Measurements from ENCODE around the gene FBXO11. TPM values are rescaled to one million over a fixed set of nuclear protein-coding genes. Genes with fewer than 3 reads are reported as not detected.
"Not testable (repeated sequence)": the region's sequence is repeated elsewhere in the genome, so short reads cannot be mapped to it uniquely, and the experiment has no call there.

Gene FBXO11
- total RNA-seq, 1 donor from 2014 or later = 50.1 TPM

DNA sequence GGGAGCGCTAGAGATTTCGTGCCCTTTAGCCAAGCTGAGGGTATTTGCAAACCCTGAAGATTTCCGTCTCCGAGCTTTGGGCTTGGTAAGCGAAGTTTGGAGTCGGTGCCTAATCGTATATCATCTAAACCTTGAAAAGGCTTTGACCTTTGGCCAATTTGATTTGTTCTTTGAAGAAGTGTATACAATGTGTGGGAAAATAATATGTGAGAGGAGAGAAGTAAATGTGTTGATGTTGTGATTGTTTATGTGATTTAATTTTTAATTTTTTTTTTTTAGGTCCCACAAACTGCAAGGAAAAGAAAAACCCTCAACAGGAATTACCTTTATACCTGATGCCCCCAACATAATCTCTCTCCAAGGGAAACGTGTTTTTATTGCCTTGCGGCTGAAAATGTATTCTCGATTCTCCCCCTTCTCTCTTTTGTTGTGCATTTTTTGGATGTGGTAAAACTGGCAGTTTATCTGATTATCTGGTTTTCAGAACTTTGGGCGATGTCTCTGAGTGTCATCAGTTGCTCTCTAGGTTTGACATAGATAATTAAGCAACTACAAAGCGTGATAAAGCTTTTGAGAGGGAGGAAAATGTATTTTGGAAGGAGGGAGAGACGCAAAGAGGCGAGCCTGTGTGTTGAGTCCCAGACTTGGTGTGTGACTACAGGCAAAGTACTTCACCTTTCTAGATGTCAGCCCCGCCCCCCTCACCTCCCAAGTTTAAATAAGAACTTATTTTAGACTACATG is 912 bp upstream of the FBXO11 start:
- peak overlapping the region; percentile 91 for H3K4me3 Mint-ChIP-seq
- peak; percentile 78 for DNase-seq

DNA sequence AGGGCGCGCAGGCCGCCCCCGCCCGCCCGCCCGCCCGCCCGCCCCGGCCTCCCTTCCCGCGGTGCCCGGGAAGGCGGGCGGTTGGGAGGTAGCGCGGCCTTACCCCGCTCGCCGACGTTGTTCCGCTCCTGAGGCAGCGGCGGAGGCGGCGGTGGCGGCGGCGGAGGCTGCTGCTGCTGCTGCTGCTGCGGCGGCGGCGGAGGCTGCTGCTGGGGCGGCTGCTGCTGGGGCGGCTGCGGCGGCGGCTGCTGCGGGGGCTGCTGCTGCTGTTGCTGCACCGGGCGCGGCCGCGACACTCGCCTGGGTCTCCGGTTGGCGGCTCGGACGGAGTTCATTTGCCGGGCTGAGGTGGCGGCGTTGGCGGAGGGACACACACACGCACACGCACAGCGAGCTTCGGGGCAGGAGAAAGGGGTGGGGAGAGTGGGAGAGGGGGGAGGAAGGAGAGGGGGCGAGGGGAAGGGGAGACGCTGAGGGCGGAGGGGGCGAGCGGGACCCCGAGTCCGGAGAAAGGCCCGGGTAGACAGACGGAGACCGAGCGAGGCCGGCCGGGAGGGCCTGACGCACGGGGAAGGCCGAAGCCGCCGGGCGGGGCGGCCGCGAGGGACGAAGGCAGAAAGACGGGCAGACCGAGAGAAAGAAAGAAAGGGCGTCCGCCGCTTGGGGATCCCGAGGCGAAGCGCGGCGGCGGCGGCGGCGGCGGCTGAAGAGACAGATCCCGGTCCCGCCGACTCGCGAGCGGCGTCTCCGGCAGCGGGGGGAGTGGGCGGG is 727 bp downstream of the FBXO11 start:
- H3K9me3 Mint-ChIP-seq = no peaks in the 10 kb centered on the region
- intact Hi-C loops (cut with micrococcal nuclease) = loop anchor here (1.0 to 5.0 kb wide), 5 partner anchors 33 to 515 kb away; partner anchors contain the start of genes MSH2 and MSH6
- peaks cover 36% of the 10 kb centered on the region for H3K4me1 Mint-ChIP-seq
- peak; percentile 89 for DNase-seq
- no peaks in the 10 kb centered on the region for H3K27me3 Mint-ChIP-seq
- H3K36me3 Mint-ChIP-seq (ENCODE audit: low read depth) = peaks cover 7% of the 10 kb centered on the region
- peak overlapping the region; percentile 91 for H3K4me3 Mint-ChIP-seq
- H3K27ac Mint-ChIP-seq = peak overlapping the region; percentile 97

More for the DNA sequence above, 912 bp upstream of the FBXO11 start:
- peaks cover 2% of the 10 kb centered on the region for H3K9me3 Mint-ChIP-seq
- peaks cover 2% of the 10 kb centered on the region for H3K27me3 Mint-ChIP-seq
- peak overlapping the region; percentile 97 for H3K27ac Mint-ChIP-seq
- peaks cover 30% of the 10 kb centered on the region for H3K4me1 Mint-ChIP-seq
- intact Hi-C loops (cut with micrococcal nuclease) = loop anchor here (1.0 to 5.0 kb wide), 5 partner anchors 35 to 514 kb away; partner anchors contain the start of gene MSH2
- H3K36me3 Mint-ChIP-seq (ENCODE audit: low read depth) = peaks cover 5% of the 10 kb centered on the region

DNA sequence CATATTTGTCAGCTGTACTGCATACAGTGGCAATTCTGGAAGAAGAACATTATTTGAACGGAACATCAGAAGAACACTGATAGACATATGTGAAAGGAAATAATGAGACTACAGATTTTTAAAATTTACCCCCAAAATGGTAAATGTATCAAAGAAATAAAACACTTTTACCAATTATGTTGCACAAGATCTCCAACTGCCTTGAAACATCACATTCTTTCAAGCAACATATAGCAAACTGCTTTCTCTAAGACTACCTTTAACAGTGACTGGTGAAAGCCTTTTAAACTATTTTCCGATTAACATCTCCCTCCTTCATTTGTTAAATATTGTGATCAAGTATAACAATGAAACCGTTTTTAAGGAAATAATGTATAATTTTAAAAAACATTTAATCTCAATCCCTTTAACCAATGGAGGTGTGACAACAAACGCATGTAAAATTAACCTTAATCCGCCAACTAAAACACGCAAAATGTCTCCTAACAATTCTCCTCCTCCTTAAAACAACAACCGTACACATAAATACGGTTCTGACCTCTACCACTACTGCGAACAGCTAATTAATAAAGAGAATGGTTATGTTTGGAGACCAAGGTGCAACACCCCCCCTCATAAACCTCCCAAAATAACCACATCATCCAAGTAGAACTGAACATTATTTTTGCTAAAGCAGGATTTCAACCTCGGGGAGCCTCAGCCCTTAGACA is 2.4 kb downstream of the FBXO11 start:
- Mint-ChIP-seq H3K4me1 (peaks cover 45% of the 10 kb centered on the region), H3K27ac (peak overlapping the region; percentile 99), H3K27me3 (no peaks in the 10 kb centered on the region), H3K4me3 (peak overlapping the region; percentile 98), H3K36me3 (ENCODE audit: low read depth) (peaks cover 7% of the 10 kb centered on the region), H3K9me3 (no peaks in the 10 kb centered on the region)
- intact Hi-C loops (cut with micrococcal nuclease) = no loop called here
- no peak for DNase-seq

DNA sequence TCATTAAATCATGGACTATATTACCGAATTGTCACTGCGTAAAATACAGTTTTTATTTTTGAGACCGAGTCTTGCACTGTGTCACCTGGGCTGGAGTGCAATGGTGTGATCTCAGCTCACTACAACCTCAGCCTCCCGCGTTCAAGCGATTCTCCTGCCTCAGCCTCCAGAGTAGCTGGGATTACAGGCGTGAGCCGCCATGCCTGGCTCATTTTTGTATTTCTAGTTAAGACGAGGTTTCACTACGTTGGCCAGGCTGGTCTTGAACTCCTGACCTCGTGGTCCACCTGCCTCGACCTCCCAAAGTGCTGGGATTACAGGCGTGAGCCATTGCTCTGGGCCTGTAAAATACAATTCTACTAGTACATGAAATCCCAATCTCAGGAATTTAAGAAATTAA is 4.4 kb downstream of the FBXO11 start:
- not testable (repeated sequence) for H3K9me3 Mint-ChIP-seq, H3K27ac Mint-ChIP-seq, H3K4me3 Mint-ChIP-seq

DNA sequence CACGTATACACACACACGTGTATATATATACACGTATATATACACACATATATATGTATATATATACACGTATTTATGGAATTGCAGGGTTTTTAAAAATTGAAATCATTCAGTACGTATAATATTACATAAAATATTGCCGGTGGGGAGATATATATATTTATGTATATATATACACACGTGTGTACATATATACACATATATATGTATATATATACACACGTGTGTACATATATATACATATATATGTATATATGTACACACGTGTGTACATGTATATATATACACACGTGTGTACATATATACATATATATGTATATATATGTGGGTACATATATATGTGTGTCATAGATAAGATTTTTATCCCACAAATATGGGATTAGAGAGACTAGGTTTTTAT is 5.4 kb downstream of the FBXO11 start:
- Mint-ChIP-seq H3K27me3 (no peaks in the 10 kb centered on the region), H3K9me3 (no peaks in the 10 kb centered on the region), H3K27ac (no peak overlapping the region), H3K4me3 (no peak overlapping the region), H3K4me1 (peaks cover 58% of the 10 kb centered on the region), H3K36me3 (ENCODE audit: low read depth) (peaks cover 20% of the 10 kb centered on the region)
- DNase-seq = no peak
- intact Hi-C loops (cut with micrococcal nuclease) = no loop called here

More for the DNA sequence above, 4.4 kb downstream of the FBXO11 start:
- H3K27me3 Mint-ChIP-seq; intact Hi-C loops (cut with micrococcal nuclease); DNase-seq: not testable (repeated sequence)
- peaks cover 17% of the 10 kb centered on the region for H3K36me3 Mint-ChIP-seq (ENCODE audit: low read depth)
- H3K4me1 Mint-ChIP-seq = peaks cover 53% of the 10 kb centered on the region

DNA sequence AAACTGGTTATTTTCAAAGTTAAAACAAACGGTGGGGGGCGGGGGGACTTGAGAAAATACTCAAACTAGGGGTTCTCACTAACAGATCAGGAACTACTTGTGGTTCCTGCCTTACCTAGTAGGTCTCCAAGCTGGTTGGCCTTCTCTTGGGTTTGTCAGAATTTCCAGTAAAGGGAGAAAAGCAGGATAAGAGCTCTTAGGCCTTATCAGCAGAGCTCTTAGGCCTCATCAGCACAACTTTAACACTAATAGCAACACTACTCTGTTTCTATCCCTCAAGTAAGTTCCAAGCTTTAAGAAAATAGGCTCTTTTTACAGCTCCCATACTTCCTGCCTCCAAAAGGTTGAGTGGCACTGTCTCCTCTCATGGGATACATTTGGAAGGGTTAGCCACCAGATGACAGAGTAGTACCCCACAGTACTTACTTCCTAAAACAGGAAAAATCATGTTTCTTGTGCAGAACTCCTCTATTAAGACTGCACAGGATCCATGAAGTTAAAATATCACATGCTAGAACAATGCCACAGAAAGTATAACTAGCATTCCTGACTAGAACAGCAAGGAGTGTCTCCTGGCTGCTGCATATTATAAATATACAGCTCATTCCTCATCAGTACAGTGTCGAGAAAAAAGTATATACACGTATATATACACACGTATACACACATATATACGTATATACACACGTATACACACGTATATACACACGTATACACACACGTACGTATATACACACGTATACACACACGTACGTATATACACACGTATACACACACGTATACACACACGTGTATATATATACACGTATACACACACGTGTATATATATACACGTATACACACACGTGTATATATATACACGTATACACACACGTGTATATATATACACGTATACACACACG is 6.1 kb downstream of the FBXO11 start:
- H3K4me3 Mint-ChIP-seq = no peak overlapping the region
- intact Hi-C loops (cut with micrococcal nuclease) = no loop called here
- H3K4me1 Mint-ChIP-seq = peaks cover 59% of the 10 kb centered on the region
- H3K27ac Mint-ChIP-seq = peak overlapping the region; percentile 48
- no peaks in the 10 kb centered on the region for H3K27me3 Mint-ChIP-seq
- H3K9me3 Mint-ChIP-seq = no peaks in the 10 kb centered on the region
- H3K36me3 Mint-ChIP-seq (ENCODE audit: low read depth) = peaks cover 21% of the 10 kb centered on the region
- DNase-seq = no peak

DNA sequence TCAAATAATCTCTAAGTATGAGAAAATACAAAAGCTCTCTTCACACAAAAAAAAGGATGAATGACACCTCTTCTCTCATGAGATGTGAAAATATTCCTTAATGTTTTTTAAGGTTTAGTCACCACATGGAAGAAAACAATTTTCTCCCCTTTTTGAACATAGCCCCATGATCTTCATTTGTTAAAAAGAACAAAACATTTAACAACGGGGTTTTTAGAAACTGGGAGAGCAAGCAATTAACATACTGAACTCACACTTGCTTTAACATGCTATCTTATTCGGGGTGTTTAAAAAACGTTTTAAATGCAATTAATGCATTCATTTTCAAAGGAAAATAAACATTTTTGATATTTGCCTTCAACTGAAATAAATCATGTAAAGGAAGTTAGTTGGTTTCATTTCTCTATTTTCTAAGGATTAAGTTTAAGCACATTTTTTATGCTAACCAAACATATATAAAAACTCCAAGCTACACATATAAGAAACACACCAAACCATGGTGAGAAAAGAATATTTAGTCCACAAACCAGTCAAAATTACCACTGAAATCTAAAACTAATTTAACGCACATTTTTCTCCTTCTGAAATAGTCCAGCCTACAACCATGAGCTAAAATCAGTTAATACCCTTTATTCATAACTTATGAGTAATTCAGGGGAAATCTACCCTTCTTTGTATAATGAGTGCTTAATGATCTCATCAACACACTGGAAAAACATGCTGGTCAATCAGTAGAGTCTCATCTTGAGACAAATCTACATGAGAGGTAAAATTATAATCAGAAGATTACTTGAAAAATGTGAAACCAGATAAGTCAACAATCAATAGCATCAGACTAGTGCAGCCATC is 8.2 kb downstream of the FBXO11 start:
- peaks cover 21% of the 10 kb centered on the region for H3K36me3 Mint-ChIP-seq (ENCODE audit: low read depth)
- intact Hi-C loops (cut with micrococcal nuclease) = no loop called here
- no peaks in the 10 kb centered on the region for H3K9me3 Mint-ChIP-seq
- no peaks in the 10 kb centered on the region for H3K27me3 Mint-ChIP-seq
- DNase-seq = no peak
- peak overlapping the region; percentile 75 for H3K27ac Mint-ChIP-seq
- peaks cover 58% of the 10 kb centered on the region for H3K4me1 Mint-ChIP-seq
- peak overlapping the region; percentile 32 for H3K4me3 Mint-ChIP-seq

DNA sequence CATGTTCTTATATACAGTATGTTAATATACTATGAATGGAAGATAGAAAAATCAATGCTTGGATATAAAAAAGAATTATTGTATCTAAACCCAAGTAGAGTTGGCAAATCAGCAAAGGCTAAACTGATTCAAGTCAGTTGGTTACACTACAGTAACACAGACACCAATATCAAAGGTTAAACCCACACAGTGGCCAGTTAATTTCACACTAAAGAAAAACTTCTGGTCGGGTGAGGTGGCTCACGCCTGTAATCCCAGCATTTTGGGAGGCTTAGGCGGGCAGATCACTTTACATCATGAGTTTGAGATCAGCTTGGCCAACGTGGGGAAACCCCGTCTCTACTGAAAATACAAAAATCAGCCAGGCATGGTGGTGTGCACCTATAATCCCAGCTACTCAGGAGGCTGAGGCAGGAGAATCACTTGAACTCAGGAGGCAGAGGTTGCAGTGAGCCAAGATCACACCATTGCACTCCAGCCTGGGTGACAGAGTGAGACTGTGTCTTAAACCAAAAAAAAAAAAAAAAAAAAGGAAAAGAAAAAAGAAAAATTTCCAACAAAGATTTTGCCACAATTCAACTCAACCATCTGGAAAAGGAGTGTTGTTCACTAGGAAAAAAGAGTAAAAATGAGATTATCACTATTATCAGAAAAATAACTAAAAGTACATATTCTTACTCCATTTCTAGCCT is 9.0 kb downstream of the FBXO11 start:
- H3K27ac Mint-ChIP-seq = peak overlapping the region; percentile 48
- H3K9me3 Mint-ChIP-seq; DNase-seq; H3K27me3 Mint-ChIP-seq; intact Hi-C loops (cut with micrococcal nuclease): not testable (repeated sequence)
- peaks cover 22% of the 10 kb centered on the region for H3K36me3 Mint-ChIP-seq (ENCODE audit: low read depth)
- peak overlapping the region; percentile 17 for H3K4me3 Mint-ChIP-seq
- peaks cover 52% of the 10 kb centered on the region for H3K4me1 Mint-ChIP-seq

DNA sequence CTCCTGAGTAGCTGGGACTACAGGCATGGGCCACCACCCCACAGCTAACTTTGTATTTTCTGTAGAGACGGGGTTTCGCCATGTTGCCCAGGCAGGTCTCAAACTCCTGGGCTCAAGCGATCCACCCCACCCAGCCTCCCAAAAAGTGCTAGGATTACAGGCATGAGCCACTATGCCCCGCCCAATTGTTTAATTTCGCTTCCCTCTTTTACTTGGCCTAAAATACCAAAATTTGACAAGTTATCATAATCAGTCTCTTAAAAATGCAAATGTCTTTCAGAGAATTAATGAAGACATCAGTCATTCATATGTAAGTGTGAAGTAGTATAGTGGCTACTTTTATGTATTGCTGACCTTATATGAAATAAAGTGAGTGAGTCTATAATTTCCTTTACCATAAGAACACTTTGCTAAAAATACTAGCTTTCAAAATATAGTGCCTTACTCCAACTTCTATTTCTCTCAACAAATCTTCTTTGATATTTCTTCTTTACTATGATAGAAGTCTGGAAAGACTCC is 9.8 kb downstream of the FBXO11 start:
- intact Hi-C loops (cut with micrococcal nuclease) = no loop called here
- DNase-seq = no peak
- Mint-ChIP-seq H3K4me1 (peaks cover 54% of the 10 kb centered on the region), H3K9me3 (no peaks in the 10 kb centered on the region), H3K27ac (no peak overlapping the region), H3K4me3 (no peak overlapping the region), H3K27me3 (no peaks in the 10 kb centered on the region), H3K36me3 (ENCODE audit: low read depth) (peaks cover 27% of the 10 kb centered on the region)

DNA sequence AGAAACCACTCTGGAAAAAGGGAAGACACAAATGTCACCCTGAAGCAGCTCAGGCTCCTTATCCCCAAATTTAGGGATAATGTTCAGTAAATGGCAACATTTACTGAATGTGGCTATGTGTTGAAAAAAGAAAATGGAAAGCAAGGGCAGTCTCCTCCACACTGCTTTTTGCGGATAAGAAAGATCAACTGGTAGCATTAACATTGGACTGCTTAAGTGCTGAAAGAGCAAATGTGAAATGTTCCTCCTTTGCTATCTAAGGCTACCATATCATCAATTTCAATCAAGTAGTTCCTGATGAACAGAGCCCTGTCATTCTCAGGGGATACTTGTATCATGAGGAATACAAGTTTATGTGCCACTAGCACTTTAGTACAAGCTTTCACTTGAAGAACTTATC is 12.5 kb downstream of the FBXO11 start:
- Mint-ChIP-seq H3K9me3 (no peaks in the 10 kb centered on the region), H3K36me3 (ENCODE audit: low read depth) (peaks cover 37% of the 10 kb centered on the region), H3K4me1 (peaks cover 57% of the 10 kb centered on the region), H3K27me3 (no peaks in the 10 kb centered on the region), H3K27ac (no peak overlapping the region), H3K4me3 (no peak overlapping the region)
- DNase-seq = no peak
- intact Hi-C loops (cut with micrococcal nuclease) = no loop called here

DNA sequence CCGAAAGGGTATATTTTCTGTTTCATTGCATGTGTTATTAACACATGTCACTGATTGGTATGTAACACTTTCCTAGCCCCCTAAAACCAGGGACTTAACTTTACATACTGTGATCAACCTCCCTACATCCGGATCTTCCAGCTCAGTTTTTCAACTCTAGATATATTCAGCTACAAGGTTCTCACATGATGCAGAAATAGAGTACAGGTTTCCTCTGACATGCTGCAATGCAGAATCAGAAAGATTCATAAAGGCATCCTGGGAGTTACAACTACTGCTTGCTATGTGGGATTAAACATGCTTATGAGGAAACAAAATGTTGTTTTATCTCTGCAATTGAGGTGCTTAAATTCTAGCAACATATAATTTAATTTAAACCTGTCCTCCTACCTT is 14.0 kb downstream of the FBXO11 start:
- Mint-ChIP-seq H3K4me1 (peaks cover 51% of the 10 kb centered on the region), H3K4me3 (no peak overlapping the region), H3K9me3 (no peaks in the 10 kb centered on the region), H3K27me3 (no peaks in the 10 kb centered on the region), H3K36me3 (ENCODE audit: low read depth) (peaks cover 33% of the 10 kb centered on the region), H3K27ac (no peak overlapping the region)
- DNase-seq = no peak
- intact Hi-C loops (cut with micrococcal nuclease) = no loop called here
